ENCODE measurements around the gene RSPH1.

Gene RSPH1

GRCh38 chr21:42443181-42443785 lies 52.7 kb downstream of the RSPH1 start:
- peak; percentile 5 for DNase-seq

GRCh38 chr21:42441963-42442362 lies 54.1 kb downstream of the RSPH1 start:
- DNase-seq = no peak

- DNase-seq = no peak
These were observed 55.7 kb downstream of the RSPH1 start for GRCh38 chr21:42440187-42440792.

- DNase-seq = no peak
These were observed 56.5 kb downstream of the RSPH1 start for GRCh38 chr21:42439284-42440186.

- DNase-seq = no peak
These were observed 57.5 kb downstream of the RSPH1 start for GRCh38 chr21:42438316-42439205.

- DNase-seq = no peak
These were observed 58.2 kb downstream of the RSPH1 start for GRCh38 chr21:42437786-42438185.

GRCh38 chr21:42436914-42437313 lies 59.1 kb downstream of the RSPH1 start:
- DNase-seq = no peak

GRCh38 chr21:42435833-42436232 lies 60.2 kb downstream of the RSPH1 start:
- DNase-seq = no peak

GRCh38 chr21:42435401-42435800 lies 60.6 kb downstream of the RSPH1 start:
- no peak for DNase-seq

GRCh38 chr21:42434884-42435283 lies 61.1 kb downstream of the RSPH1 start:
- DNase-seq = no peak

- DNase-seq = no peak
These were observed 62.0 kb downstream of the RSPH1 start for GRCh38 chr21:42433946-42434551.

- no peak for DNase-seq
These were observed 63.3 kb downstream of the RSPH1 start for GRCh38 chr21:42432695-42433094.

- no peak for DNase-seq
These were observed 64.8 kb downstream of the RSPH1 start for GRCh38 chr21:42431196-42431595.

GRCh38 chr21:42430521-42430920 lies 65.5 kb downstream of the RSPH1 start:
- DNase-seq = no peak

- DNase-seq = no peak
These were observed 66.2 kb downstream of the RSPH1 start for GRCh38 chr21:42429856-42430255.

- DNase-seq = no peak
These were observed 67.0 kb downstream of the RSPH1 start for GRCh38 chr21:42429021-42429420.

- DNase-seq = no peak
These were observed 68.1 kb downstream of the RSPH1 start for GRCh38 chr21:42427809-42428419.

- no peak for DNase-seq
These were observed 69.0 kb downstream of the RSPH1 start for GRCh38 chr21:42426876-42427480.

- DNase-seq = peak; percentile 1
These were observed 69.6 kb downstream of the RSPH1 start for GRCh38 chr21:42426424-42426823.

GRCh38 chr21:42425591-42425990 lies 70.4 kb downstream of the RSPH1 start:
- DNase-seq = no peak

- no peak for DNase-seq
These were observed 71.0 kb downstream of the RSPH1 start for GRCh38 chr21:42424914-42425541.
